ENCODE data around the gene SCAPER.

The SCAPER gene

GRCh38 chr15:76340198-76340802 lies 564.8 kb downstream of the SCAPER start:
- H2BK15ac ChIP-seq (replicated peaks; ENCODE audit: low read depth): no peak overlapping the region
- H3K56ac ChIP-seq (ENCODE audit: low read length): peak overlapping the region; percentile 51
- H2BK120ac ChIP-seq (ENCODE audit: low read depth, low read length): no peak overlapping the region
- peak overlapping the region; percentile 33 for H3K9ac ChIP-seq (ENCODE audit: low read length)
- peaks cover 66% of the 10 kb centered on the region for H3K27me3 ChIP-seq (ENCODE audit: insufficient read depth, low read length, poor library complexity)
- H3K4me3 ChIP-seq (ENCODE audit: low read length): no peak overlapping the region
- H3K27ac ChIP-seq (ENCODE audit: low read depth, low read length): no peak overlapping the region
- WGBS (ENCODE audit: extremely low coverage, insufficient coverage, low lambda C conversion rate): no CpG with 5 or more reads among the region's 53 CpGs
- H4K5ac ChIP-seq (ENCODE audit: low read length): no peak overlapping the region
- H3K79me1 ChIP-seq (ENCODE audit: low read length): no peaks in the 10 kb centered on the region
- H4K8ac ChIP-seq (ENCODE audit: low read depth, low read length): no peak overlapping the region
- H3K4me1 ChIP-seq (ENCODE audit: control insufficient read depth, low read depth, low read length): peaks cover 7% of the 10 kb centered on the region
- no peaks in the 10 kb centered on the region for H3K79me2 ChIP-seq (ENCODE audit: control insufficient read depth, insufficient read depth, low read length)
- no peak overlapping the region for H2BK5ac ChIP-seq (ENCODE audit: low read length)
- no peak overlapping the region for H3K4ac ChIP-seq (ENCODE audit: low read depth, low read length)
- H3K23ac ChIP-seq (ENCODE audit: low read length): no peak overlapping the region
- peak overlapping the region; percentile 44 for H3K4me2 ChIP-seq (ENCODE audit: low read length)
- peak; percentile 44 for DNase-seq
- no peak overlapping the region for H2AK5ac ChIP-seq (ENCODE audit: low read length)
- peak overlapping the region; percentile 8 for H3K18ac ChIP-seq (ENCODE audit: low read length)
- no peaks in the 10 kb centered on the region for H3K36me3 ChIP-seq (ENCODE audit: control insufficient read depth, insufficient read depth, low read length)

- peak overlapping the region; percentile 44 for H3K56ac ChIP-seq (ENCODE audit: low read length)
- no peak overlapping the region for H3K18ac ChIP-seq (ENCODE audit: low read length)
- peak overlapping the region; percentile 12 for H3K9ac ChIP-seq (ENCODE audit: low read length)
- no peaks in the 10 kb centered on the region for H3K36me3 ChIP-seq (ENCODE audit: control insufficient read depth, insufficient read depth, low read length)
- no peaks in the 10 kb centered on the region for H3K79me2 ChIP-seq (ENCODE audit: control insufficient read depth, insufficient read depth, low read length)
- peak; percentile 48 for DNase-seq
- no peak overlapping the region for H3K4me3 ChIP-seq (ENCODE audit: low read length)
- peaks cover 65% of the 10 kb centered on the region for H3K27me3 ChIP-seq (ENCODE audit: insufficient read depth, low read length, poor library complexity)
- no peak overlapping the region for H4K8ac ChIP-seq (ENCODE audit: low read depth, low read length)
- H3K27ac ChIP-seq (ENCODE audit: low read depth, low read length): no peak overlapping the region
- H3K23ac ChIP-seq (ENCODE audit: low read length): no peak overlapping the region
- H3K79me1 ChIP-seq (ENCODE audit: low read length): no peaks in the 10 kb centered on the region
- no peak overlapping the region for H4K5ac ChIP-seq (ENCODE audit: low read length)
- H3K4me1 ChIP-seq (ENCODE audit: control insufficient read depth, low read depth, low read length): peaks cover 7% of the 10 kb centered on the region
- peak overlapping the region; percentile 44 for H3K4me2 ChIP-seq (ENCODE audit: low read length)
- no peak overlapping the region for H2BK120ac ChIP-seq (ENCODE audit: low read depth, low read length)
- H2BK15ac ChIP-seq (replicated peaks; ENCODE audit: low read depth): no peak overlapping the region
- H2BK5ac ChIP-seq (ENCODE audit: low read length): no peak overlapping the region
- WGBS (ENCODE audit: extremely low coverage, insufficient coverage, low lambda C conversion rate): no CpG with 5 or more reads among the region's 48 CpGs
- no peak overlapping the region for H3K4ac ChIP-seq (ENCODE audit: low read depth, low read length)
- H2AK5ac ChIP-seq (ENCODE audit: low read length): no peak overlapping the region
Observed at GRCh38 chr15:76339305-76340197, 565.6 kb downstream of the SCAPER start.

GRCh38 chr15:76338486-76339304 lies 566.4 kb downstream of the SCAPER start:
- Histone ChIP-seq H2BK120ac (ENCODE audit: low read depth, low read length) (no peak overlapping the region), H3K4me2 (ENCODE audit: low read length) (no peak overlapping the region), H3K18ac (ENCODE audit: low read length) (no peak overlapping the region), H2BK15ac (replicated peaks; ENCODE audit: low read depth) (no peak overlapping the region), H3K27ac (ENCODE audit: low read depth, low read length) (no peak overlapping the region), H3K79me1 (ENCODE audit: low read length) (no peaks in the 10 kb centered on the region), H2BK5ac (ENCODE audit: low read length) (no peak overlapping the region), H3K23ac (ENCODE audit: low read length) (no peak overlapping the region), H4K8ac (ENCODE audit: low read depth, low read length) (no peak overlapping the region), H2AK5ac (ENCODE audit: low read length) (no peak overlapping the region), H3K56ac (ENCODE audit: low read length) (peak overlapping the region; percentile 66), H4K5ac (ENCODE audit: low read length) (no peak overlapping the region), H3K4me1 (ENCODE audit: control insufficient read depth, low read depth, low read length) (peaks cover 4% of the 10 kb centered on the region), H3K79me2 (ENCODE audit: control insufficient read depth, insufficient read depth, low read length) (no peaks in the 10 kb centered on the region), H3K9ac (ENCODE audit: low read length) (peak overlapping the region; percentile 55), H3K4ac (ENCODE audit: low read depth, low read length) (no peak overlapping the region), H3K36me3 (ENCODE audit: control insufficient read depth, insufficient read depth, low read length) (no peaks in the 10 kb centered on the region), H3K4me3 (ENCODE audit: low read length) (no peak overlapping the region), H3K27me3 (ENCODE audit: insufficient read depth, low read length, poor library complexity) (peaks cover 61% of the 10 kb centered on the region)
- peak; percentile 11 for DNase-seq
- WGBS (ENCODE audit: extremely low coverage, insufficient coverage, low lambda C conversion rate): no CpG with 5 or more reads among the region's 26 CpGs

- peak; percentile 63 for DNase-seq
Observed at GRCh38 chr15:76337696-76338485, 567.2 kb downstream of the SCAPER start.

GRCh38 chr15:76337059-76337695 lies 568.0 kb downstream of the SCAPER start:
- H3K27ac ChIP-seq (ENCODE audit: low read depth, low read length): no peak overlapping the region
- no peak overlapping the region for H2BK120ac ChIP-seq (ENCODE audit: low read depth, low read length)
- H4K8ac ChIP-seq (ENCODE audit: low read depth, low read length): no peak overlapping the region
- no peak overlapping the region for H2BK5ac ChIP-seq (ENCODE audit: low read length)
- H3K9ac ChIP-seq (ENCODE audit: low read length): no peak overlapping the region
- no peak overlapping the region for H3K18ac ChIP-seq (ENCODE audit: low read length)
- peaks cover 48% of the 10 kb centered on the region for H3K27me3 ChIP-seq (ENCODE audit: insufficient read depth, low read length, poor library complexity)
- H3K23ac ChIP-seq (ENCODE audit: low read length): peak overlapping the region; percentile 16
- no peak overlapping the region for H3K4me3 ChIP-seq (ENCODE audit: low read length)
- H2AK5ac ChIP-seq (ENCODE audit: low read length): no peak overlapping the region
- no CpG with 5 or more reads among the region's 25 CpGs for WGBS (ENCODE audit: extremely low coverage, insufficient coverage, low lambda C conversion rate)
- H2BK15ac ChIP-seq (replicated peaks; ENCODE audit: low read depth): no peak overlapping the region
- H3K4me1 ChIP-seq (ENCODE audit: control insufficient read depth, low read depth, low read length): peaks cover 2% of the 10 kb centered on the region
- H3K79me2 ChIP-seq (ENCODE audit: control insufficient read depth, insufficient read depth, low read length): no peaks in the 10 kb centered on the region
- no peaks in the 10 kb centered on the region for H3K79me1 ChIP-seq (ENCODE audit: low read length)
- no peaks in the 10 kb centered on the region for H3K36me3 ChIP-seq (ENCODE audit: control insufficient read depth, insufficient read depth, low read length)
- no peak overlapping the region for H3K4ac ChIP-seq (ENCODE audit: low read depth, low read length)
- no peak overlapping the region for H4K5ac ChIP-seq (ENCODE audit: low read length)
- DNase-seq: peak; percentile 56
- H3K4me2 ChIP-seq (ENCODE audit: low read length): peak overlapping the region; percentile 36
- H3K56ac ChIP-seq (ENCODE audit: low read length): peak overlapping the region; percentile 66

More at GRCh38 chr15:76337696-76338485, 567.2 kb downstream of the SCAPER start:
- H2AK5ac ChIP-seq (ENCODE audit: low read length): no peak overlapping the region
- no peaks in the 10 kb centered on the region for H3K36me3 ChIP-seq (ENCODE audit: control insufficient read depth, insufficient read depth, low read length)
- H3K79me1 ChIP-seq (ENCODE audit: low read length): no peaks in the 10 kb centered on the region
- H3K4me2 ChIP-seq (ENCODE audit: low read length): peak overlapping the region; percentile 70
- H3K56ac ChIP-seq (ENCODE audit: low read length): peak overlapping the region; percentile 66
- H3K18ac ChIP-seq (ENCODE audit: low read length): no peak overlapping the region
- no peak overlapping the region for H3K4me3 ChIP-seq (ENCODE audit: low read length)
- no peak overlapping the region for H2BK15ac ChIP-seq (replicated peaks; ENCODE audit: low read depth)
- no peak overlapping the region for H3K4ac ChIP-seq (ENCODE audit: low read depth, low read length)
- H3K27ac ChIP-seq (ENCODE audit: low read depth, low read length): no peak overlapping the region
- no CpG with 5 or more reads among the region's 89 CpGs for WGBS (ENCODE audit: extremely low coverage, insufficient coverage, low lambda C conversion rate)
- no peaks in the 10 kb centered on the region for H3K79me2 ChIP-seq (ENCODE audit: control insufficient read depth, insufficient read depth, low read length)
- H3K4me1 ChIP-seq (ENCODE audit: control insufficient read depth, low read depth, low read length): peaks cover 2% of the 10 kb centered on the region
- H4K5ac ChIP-seq (ENCODE audit: low read length): no peak overlapping the region
- peak overlapping the region; percentile 16 for H3K23ac ChIP-seq (ENCODE audit: low read length)
- peaks cover 55% of the 10 kb centered on the region for H3K27me3 ChIP-seq (ENCODE audit: insufficient read depth, low read length, poor library complexity)
- H3K9ac ChIP-seq (ENCODE audit: low read length): peak overlapping the region; percentile 55
- H2BK120ac ChIP-seq (ENCODE audit: low read depth, low read length): no peak overlapping the region
- no peak overlapping the region for H4K8ac ChIP-seq (ENCODE audit: low read depth, low read length)
- H2BK5ac ChIP-seq (ENCODE audit: low read length): no peak overlapping the region

Data from mesendoderm (in vitro differentiated cells).